GM19395 (cell line): ENCODE data around the gene TBX10.
"Not testable (repeated sequence)": the region's sequence is repeated elsewhere in the genome, so short reads cannot be mapped to it uniquely, and the experiment has no call there.

Source experiments
- ATAC-seq: cut with Tn5 transposase; IDR thresholded peaks from one replicate; pipeline ENCODE4 v1.9.1; 2021; ENCODE audit warnings: mild to moderate bottlenecking, moderate library complexity; ENCODE audit not compliant: unreplicated experiment

The TBX10 gene

GRCh38 chr11:67639438-67639859 lies at the start of gene TBX10:
TSS of gene TBX10 (minus strand) at chr11:67639763. CDS start at chr11:67639472, 291 bp downstream.
- no peak for ATAC-seq

- no peak for ATAC-seq
These were observed 49.6 kb upstream of the TBX10 start for GRCh38 chr11:67689178-67689577.

GRCh38 chr11:67687986-67688385 lies 48.4 kb upstream of the TBX10 start:
- ATAC-seq: no peak

- ATAC-seq: not testable (repeated sequence)
These were observed 46.2 kb upstream of the TBX10 start for GRCh38 chr11:67685641-67686332.

GRCh38 chr11:67682126-67683034 lies 42.8 kb upstream of the TBX10 start:
- ATAC-seq: not testable (repeated sequence)

- no peak for ATAC-seq
These were observed 41.3 kb upstream of the TBX10 start for GRCh38 chr11:67680696-67681470.

GRCh38 chr11:67675058-67675747 lies 35.6 kb upstream of the TBX10 start:
- no peak for ATAC-seq

- ATAC-seq: no peak
These were observed 34.9 kb upstream of the TBX10 start, which contains the start of gene ALDH3B2 for GRCh38 chr11:67674442-67674871. TSS of gene ALDH3B2 (minus strand) at chr11:67674623. CDS start at chr11:67666935, 7,688 bp downstream.

GRCh38 chr11:67673902-67674301 lies 34.3 kb upstream of the TBX10 start:
- no peak for ATAC-seq

- ATAC-seq: no peak
These were observed 33.8 kb upstream of the TBX10 start for GRCh38 chr11:67673358-67673757.

- no peak for ATAC-seq
These were observed 31.6 kb upstream of the TBX10 start for GRCh38 chr11:67671211-67671520.

GRCh38 chr11:67670316-67671210 lies 31.0 kb upstream of the TBX10 start:
- ATAC-seq: no peak

GRCh38 chr11:67668192-67668551 lies 28.6 kb upstream of the TBX10 start:
- no peak for ATAC-seq

GRCh38 chr11:67667490-67668191 lies 28.1 kb upstream of the TBX10 start:
- ATAC-seq: no peak

GRCh38 chr11:67666676-67667489 lies 27.3 kb upstream of the TBX10 start:
- no peak for ATAC-seq

GRCh38 chr11:67666303-67666645 lies 26.7 kb upstream of the TBX10 start:
- no peak for ATAC-seq

GRCh38 chr11:67665541-67666302 lies 26.2 kb upstream of the TBX10 start:
- no peak for ATAC-seq
